HG03457 (cell line): ENCODE results near the gene GPT2.
A peak's percentile ranks its signal among the peaks of the same experiment; 100 is the strongest.

Experiments used
- ATAC-seq: cut with Tn5 transposase; IDR thresholded peaks from one replicate; pipeline ENCODE4 v1.9.1; 2021; ENCODE audit warnings: moderate number of reproducible peaks; ENCODE audit not compliant: unreplicated experiment

The GPT2 gene

GRCh38 chr16:46962629-46963028 lies 78.5 kb downstream of the GPT2 start:
- no peak for ATAC-seq

DNA sequence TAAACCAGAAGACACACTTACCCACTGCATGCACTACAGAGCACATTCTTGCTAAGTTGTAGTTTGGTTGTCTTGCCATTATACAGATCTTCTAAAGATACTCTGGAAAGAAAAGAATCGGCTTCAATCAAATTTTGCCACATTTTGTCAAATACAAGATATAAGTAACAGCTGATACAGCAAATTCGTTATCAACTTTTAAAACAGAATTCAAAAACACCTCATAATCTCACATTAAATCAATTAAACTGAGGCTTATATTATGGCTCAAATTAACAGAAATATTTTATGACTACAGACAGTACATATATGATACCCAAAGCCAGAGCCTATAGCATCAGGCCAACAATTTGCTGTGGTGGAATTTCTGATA lies 83.9 kb downstream of the GPT2 start:
- ATAC-seq, result no peak

- ATAC-seq, result no peak
These were observed 85.9 kb downstream of the GPT2 start for GRCh38 chr16:46970089-46970488.

GRCh38 chr16:46971271-46971670 lies 87.1 kb downstream of the GPT2 start:
- no peak for ATAC-seq

DNA sequence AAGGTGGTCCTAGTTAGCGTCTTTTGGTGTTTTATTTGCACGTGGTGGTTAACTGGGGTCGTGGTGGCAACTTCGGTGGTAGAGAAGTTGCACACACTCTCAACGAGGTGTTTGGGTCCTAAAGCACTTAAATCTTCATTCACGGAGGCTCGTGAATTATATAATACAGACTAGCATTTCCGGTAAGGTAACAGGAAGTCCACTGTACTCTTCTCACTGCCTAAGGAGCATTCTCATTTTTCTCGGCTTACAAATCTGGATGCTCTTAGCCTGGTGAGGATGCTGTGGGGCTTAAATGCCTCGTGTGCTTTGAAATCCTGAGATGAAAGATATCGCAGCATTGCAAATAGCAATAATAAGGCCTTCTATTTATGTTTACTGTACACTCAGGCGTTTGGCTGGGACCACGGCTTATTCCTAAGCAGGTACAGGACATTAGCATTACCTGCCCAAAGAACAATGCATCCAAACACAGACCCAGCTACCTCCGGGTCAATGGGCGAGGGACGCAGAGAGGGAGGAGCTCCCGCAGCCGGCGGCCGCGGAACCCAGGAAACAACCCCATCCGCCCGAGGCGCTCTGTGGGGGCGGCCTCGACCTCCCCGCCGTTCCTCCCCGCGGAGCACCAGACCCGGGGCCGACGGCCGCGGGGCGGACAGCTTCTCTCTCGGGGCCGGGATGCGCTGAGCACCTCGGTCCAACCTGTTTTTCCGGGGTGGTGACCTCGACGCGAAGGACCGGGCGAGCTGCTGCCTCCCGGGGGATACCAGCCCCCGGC lies 88.5 kb downstream of the GPT2 start:
- ATAC-seq, result peak; percentile 30

- peak; percentile 82 for ATAC-seq
These were observed 89.2 kb downstream of the GPT2 start, which contains the start of gene DNAJA2 for GRCh38 chr16:46973207-46973995. Gene DNAJA2 (minus strand): TSS chr16:46973674. CDS start chr16:46973572, 102 bp downstream.

GRCh38 chr16:46973996-46974324 lies 89.8 kb downstream of the GPT2 start:
- ATAC-seq, result no peak

- no peak for ATAC-seq
These were observed 90.2 kb downstream of the GPT2 start for GRCh38 chr16:46974352-46974751.

DNA sequence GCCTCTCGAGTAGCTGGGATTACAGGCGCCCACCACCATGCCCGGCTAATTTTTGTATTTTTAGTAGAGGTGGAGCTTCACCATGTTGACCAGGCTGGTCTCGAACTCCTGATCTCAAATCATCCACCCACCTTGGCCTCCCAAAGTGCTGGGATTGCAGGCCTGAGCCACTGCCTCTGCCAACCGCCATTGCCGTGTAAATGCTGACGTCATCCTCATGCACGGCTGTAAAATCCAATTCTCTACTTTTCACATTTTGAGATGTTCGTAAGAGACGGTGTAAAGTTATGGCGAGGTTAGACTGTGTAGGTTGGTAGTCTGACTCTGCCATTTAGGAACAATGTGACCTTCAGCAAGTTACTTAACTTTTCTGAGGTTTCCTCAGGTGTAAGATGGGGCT lies 91.0 kb downstream of the GPT2 start:
- ATAC-seq, result no peak

- ATAC-seq, result no peak
These were observed 91.8 kb downstream of the GPT2 start for GRCh38 chr16:46975908-46976470.

GRCh38 chr16:46976550-46976949 lies 92.4 kb downstream of the GPT2 start:
- ATAC-seq, result no peak
